Body of pancreas (tissue), 4 donors: ENCODE data around the gene HLA-DPB1.

Source experiments
- CTCF ChIP-seq, 7 experiments: fragments of 450-650 bp in 4 of 7; fragments of 200-600 bp in 3 of 7; sonication (generic) in 3 of 7; IDR thresholded peaks; one replicate each; pipeline ENCODE4 v1.5.1; 2016 to 2019; ENCODE audit warnings: antibody characterized with exemption in 7 of 7
- POLR2A ChIP-seq, 3 donors: fragments of 450-650 bp; IDR thresholded peaks; one replicate each; pipeline ENCODE4 v1.6.1; 2016; ENCODE audit warnings: antibody characterized with exemption in 3 of 3, mild to moderate bottlenecking in 2 of 3

GRCh38 chr6:33070909-33071308 lies 4.9 kb upstream of the HLA-DPB1 start:
- TF ChIP-seq POLR2A (IDR thresholded peaks at IDR 0.05) (no peak), CTCF (IDR thresholded peaks at IDR 0.05) (no peak)
